ENCODE measurements around the gene CUL1. TPM values are rescaled to one million over a fixed set of nuclear protein-coding genes. Genes with fewer than 3 reads are reported as not detected.

The CUL1 gene
- total RNA-seq, 1 experiment from 2014 or later = 49.2 TPM

- Mint-ChIP-seq H3K9me3 (ENCODE audit: unreplicated experiment) (no peaks in the 10 kb centered on the region), H3K27ac (ENCODE audit: low read depth, unreplicated experiment) (no peak overlapping the region), H3K27me3 (ENCODE audit: insufficient read depth, unreplicated experiment) (no peaks in the 10 kb centered on the region), H3K36me3 (ENCODE audit: insufficient read depth, unreplicated experiment) (peaks cover 8% of the 10 kb centered on the region), H3K4me1 (ENCODE audit: insufficient read depth, unreplicated experiment) (peaks cover 44% of the 10 kb centered on the region), H3K4me3 (ENCODE audit: unreplicated experiment) (no peak overlapping the region)
- BruUV-seq (replicated peaks) = no TSS peak
- no peak for DNase-seq (ENCODE audit: unreplicated experiment)
- POLR2A ChIA-PET = interaction anchor here (0.6 to 2.2 kb wide), 3 partner anchors 8 to 19 kb away, joined by 3 to 9 read pairs (median 3); no protein-coding TSS in a partner anchor
- TF ChIP-seq CTCF (IDR thresholded peaks at IDR 0.05; ENCODE audit: unreplicated experiment) = no peak
- CTCF ChIA-PET = interaction anchor here (0.6 to 1.5 kb wide), 3 partner anchors 11 to 244 kb away, joined by 3 to 9 read pairs (median 4); no protein-coding TSS in a partner anchor
- intact Hi-C loops (cut with micrococcal nuclease) = no loop called here
Measured at GRCh38 chr7:148719753-148720152, 21.1 kb downstream of the CUL1 start.

- no peaks in the 10 kb centered on the region for H3K27me3 Mint-ChIP-seq (ENCODE audit: insufficient read depth, unreplicated experiment)
- H3K9me3 Mint-ChIP-seq (ENCODE audit: unreplicated experiment) = no peaks in the 10 kb centered on the region
- POLR2A ChIA-PET = interaction anchor here (0.8 to 2.2 kb wide), 3 partner anchors 9 to 20 kb away, joined by 3 to 9 read pairs (median 4); no protein-coding TSS in a partner anchor
- H3K36me3 Mint-ChIP-seq (ENCODE audit: insufficient read depth, unreplicated experiment) = peaks cover 9% of the 10 kb centered on the region
- H3K27ac Mint-ChIP-seq (ENCODE audit: low read depth, unreplicated experiment) = no peak overlapping the region
- intact Hi-C loops (cut with micrococcal nuclease) = no loop called here
- CTCF ChIA-PET = no interaction called here
- peaks cover 46% of the 10 kb centered on the region for H3K4me1 Mint-ChIP-seq (ENCODE audit: insufficient read depth, unreplicated experiment)
- no peak overlapping the region for H3K4me3 Mint-ChIP-seq (ENCODE audit: unreplicated experiment)
- no peak for TF ChIP-seq CTCF (IDR thresholded peaks at IDR 0.05; ENCODE audit: unreplicated experiment)
- no TSS peak for BruUV-seq (replicated peaks)
- no peak for DNase-seq (ENCODE audit: unreplicated experiment)
Measured at GRCh38 chr7:148720472-148720871, 21.8 kb downstream of the CUL1 start.

GRCh38 chr7:148721390-148721789 lies 22.7 kb downstream of the CUL1 start:
- no peak for TF ChIP-seq CTCF (IDR thresholded peaks at IDR 0.05; ENCODE audit: unreplicated experiment)
- ChIA-PET CTCF (interaction anchor here (0.7 to 2.3 kb wide), 2 partner anchors 9 to 21 kb away, joined by 3 to 7 read pairs; no protein-coding TSS in a partner anchor), POLR2A (interaction anchor here (1.2 to 2.2 kb wide), 3 partner anchors 9 to 11 kb away, joined by 4 to 9 read pairs (median 5); no protein-coding TSS in a partner anchor)
- no peak for DNase-seq (ENCODE audit: unreplicated experiment)
- intact Hi-C loops (cut with micrococcal nuclease) = no loop called here
- no peaks in the 10 kb centered on the region for H3K9me3 Mint-ChIP-seq (ENCODE audit: unreplicated experiment)
- no peak overlapping the region for H3K27ac Mint-ChIP-seq (ENCODE audit: low read depth, unreplicated experiment)
- H3K36me3 Mint-ChIP-seq (ENCODE audit: insufficient read depth, unreplicated experiment) = peaks cover 6% of the 10 kb centered on the region
- H3K4me3 Mint-ChIP-seq (ENCODE audit: unreplicated experiment) = no peak overlapping the region
- no TSS peak for BruUV-seq (replicated peaks)
- H3K27me3 Mint-ChIP-seq (ENCODE audit: insufficient read depth, unreplicated experiment) = no peaks in the 10 kb centered on the region
- peaks cover 50% of the 10 kb centered on the region for H3K4me1 Mint-ChIP-seq (ENCODE audit: insufficient read depth, unreplicated experiment)

DNA sequence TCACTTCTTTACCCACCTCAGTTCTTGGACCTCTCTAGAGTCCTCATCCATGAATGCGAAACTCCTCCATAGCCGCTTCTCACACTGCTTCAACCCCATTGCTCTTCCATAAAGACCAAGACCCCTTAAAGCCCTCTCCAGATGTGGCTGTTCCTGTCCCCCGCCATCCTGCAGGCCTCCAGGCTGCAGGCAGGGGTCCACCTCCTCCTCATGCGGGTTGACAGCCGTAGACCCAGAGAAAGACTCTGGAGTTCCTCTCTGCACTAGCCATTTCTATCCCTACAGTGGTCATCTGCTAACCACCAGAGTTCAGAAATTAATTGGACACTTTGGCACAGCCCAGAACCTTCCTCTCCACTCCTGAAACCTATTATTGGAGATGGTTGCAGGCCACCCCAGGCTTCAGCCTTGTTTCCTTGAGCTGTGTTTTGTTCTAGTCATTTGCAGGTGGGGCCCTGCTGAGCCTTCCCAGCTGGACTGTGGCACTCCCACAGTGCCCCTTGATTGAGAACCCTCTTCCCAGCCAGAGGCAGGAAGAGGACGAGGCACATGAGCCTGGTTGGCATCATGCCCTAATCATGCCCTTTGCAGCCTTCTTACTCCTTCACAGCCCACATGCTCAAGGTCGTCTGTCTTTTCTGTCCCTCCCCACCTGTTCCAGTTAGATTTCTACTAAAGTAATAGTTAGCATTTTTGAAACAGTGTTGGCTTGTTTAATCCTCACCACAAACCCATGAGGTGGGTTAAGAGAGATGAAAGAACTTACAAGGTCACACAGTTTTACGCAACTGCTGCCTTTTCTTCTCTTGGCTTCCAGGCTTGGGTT lies 23.9 kb downstream of the CUL1 start:
- TF ChIP-seq CTCF (IDR thresholded peaks at IDR 0.05; ENCODE audit: unreplicated experiment) = no peak
- intact Hi-C loops (cut with micrococcal nuclease) = no loop called here
- no peaks in the 10 kb centered on the region for H3K27me3 Mint-ChIP-seq (ENCODE audit: insufficient read depth, unreplicated experiment)
- H3K9me3 Mint-ChIP-seq (ENCODE audit: unreplicated experiment) = no peaks in the 10 kb centered on the region
- ChIA-PET POLR2A (no interaction called here), CTCF (interaction anchor here (0.6 to 2.3 kb wide), 2 partner anchors 22 to 240 kb away, joined by 4 to 7 read pairs; no protein-coding TSS in a partner anchor)
- no peak for DNase-seq (ENCODE audit: unreplicated experiment)
- no peak overlapping the region for H3K27ac Mint-ChIP-seq (ENCODE audit: low read depth, unreplicated experiment)
- BruUV-seq (replicated peaks) = no TSS peak
- no peak overlapping the region for H3K4me3 Mint-ChIP-seq (ENCODE audit: unreplicated experiment)
- H3K4me1 Mint-ChIP-seq (ENCODE audit: insufficient read depth, unreplicated experiment) = peaks cover 50% of the 10 kb centered on the region
- H3K36me3 Mint-ChIP-seq (ENCODE audit: insufficient read depth, unreplicated experiment) = peaks cover 6% of the 10 kb centered on the region

All from MCF 10A (cell line).